Lung (tissue), 12 donors: ENCODE data around the gene NFATC1. TPM values are rescaled to one million over a fixed set of nuclear protein-coding genes. Genes with fewer than 3 reads are reported as not detected.
A peak's percentile ranks its signal among the peaks of the same experiment; 100 is the strongest.
"Not testable (repeated sequence)": the region's sequence is repeated elsewhere in the genome, so short reads cannot be mapped to it uniquely, and the experiment has no call there.

ENCODE experiments used
- ATAC-seq: fragments of 200-7000 bp; cut with Tn5 transposase; one replicate; pipeline ENCODE4 v1.9.1; 2020; ENCODE audit warnings: moderate number of reproducible peaks; ENCODE audit not compliant: insufficient read depth, low FRiP score
- DNase-seq, 3 donors: peaks; one replicate each; pipeline ENCODE4 v3.0.0-alpha.2; 2013 to 2017
- H3K27ac ChIP-seq, 2 donors: one replicate each; pipeline ENCODE4 v1.5.1; 2013; ENCODE audit warnings: mild to moderate bottlenecking in 2 of 2, moderate library complexity in 2 of 2, control low read depth in 1 of 2, inconsistent platforms in 1 of 2, low read depth in 1 of 2, low read length in 1 of 2
- H3K27me3 ChIP-seq, 3 donors: one replicate each; pipeline ENCODE4 v1.5.1; 2013; ENCODE audit warnings: low read length in 2 of 3; ENCODE audit not compliant: control insufficient read depth in 3 of 3, insufficient read depth in 3 of 3
- H3K36me3 ChIP-seq, 4 donors: one replicate each; pipeline ENCODE4 v1.5.1; 2013; ENCODE audit warnings: low read length in 4 of 4, mild to moderate bottlenecking in 1 of 4, moderate library complexity in 1 of 4; ENCODE audit not compliant: control insufficient read depth in 4 of 4, insufficient read depth in 4 of 4
- H3K4me1 ChIP-seq, 5 donors: one replicate each; pipeline ENCODE4 v1.5.1; 2013; ENCODE audit warnings: low read length in 5 of 5, mild to moderate bottlenecking in 2 of 5, moderate library complexity in 1 of 5; ENCODE audit not compliant: control insufficient read depth in 5 of 5, insufficient read depth in 5 of 5
- H3K4me3 ChIP-seq: one replicate; pipeline ENCODE4 v1.5.1; 2013; ENCODE audit warnings: mild to moderate bottlenecking, control low read depth, moderate library complexity
- H3K9ac ChIP-seq, 2 donors: one replicate each; pipeline ENCODE4 v1.5.1; 2013; ENCODE audit warnings: low read length in 2 of 2, control low read depth in 1 of 2; ENCODE audit not compliant: insufficient read depth in 1 of 2
- H3K9me3 ChIP-seq, 4 donors: one replicate each; pipeline ENCODE4 v1.5.1; 2013; ENCODE audit warnings: low read length in 3 of 4, mild to moderate bottlenecking in 1 of 4, moderate library complexity in 1 of 4; ENCODE audit not compliant: control insufficient read depth in 4 of 4, insufficient read depth in 3 of 4
- CTCF ChIP-seq: IDR thresholded peaks from 2 replicates; pipeline ENCODE4 v1.5.1; 2012; ENCODE audit warnings: mild to moderate bottlenecking; ENCODE audit errors: control extremely low read depth, extremely low read depth
- WGBS, 2 donors: extraction: QIAGEN DNeasy Blood & Tissue Kit; methylation state at CpG; one replicate each; pipeline ENCODE4 v1.1.7; 2013; 5-methylcytosine and 5-hydroxymethylcytosine counted together
- polyA plus RNA-seq, 2 donors: library from polyadenylated mRNA; stranded (reverse); fragments of 200-250 nt; gene quantifications; one replicate each; pipeline ENCODE4 v1.2.1, GENCODE V29; 2013
- total RNA-seq, 2 donors: library from RNA; depleted of rRNA in 1 of 2; stranded (reverse); fragments of >200 nt in 1 of 2; gene quantifications; one replicate each; pipeline ENCODE4 v1.2.1, GENCODE V29; 2014 to 2021
- donor health status: control.
- donor health status: control.
- donor health status: Bipolar disorder and iron deficiency.
- donor health status: healthy.
- donor health status: DM: yes; HTN: yes; CAD: no.

Gene NFATC1
- total and polyA plus RNA-seq, 4 donors: 8.6 to 25.5 (median 12.9) TPM

- ATAC-seq: no peak
- peak in 1 of 3 donors; percentile 1 for DNase-seq
- 91 to 95% methylated on average over 12 of the region's 12 CpGs for WGBS, 2 donors
- H3K4me1 ChIP-seq: peaks cover 6 to 27% (median 13%) of the 10 kb centered on the region in 5 donors
- H3K9me3 ChIP-seq: peaks cover 0 to 1% (median 0%) of the 10 kb centered on the region in 4 donors
- no peaks in the 10 kb centered on the region for H3K27me3 ChIP-seq
- H3K9ac ChIP-seq: no peak overlapping the region
- TF ChIP-seq CTCF: no peak
- no peak overlapping the region for H3K27ac ChIP-seq
- H3K36me3 ChIP-seq: peaks cover 0 to 2% (median 0%) of the 10 kb centered on the region in 4 donors
- H3K4me3 ChIP-seq: no peak overlapping the region
Measured at GRCh38 chr18:79504034-79504433, 108.3 kb downstream of the NFATC1 start.

- peak in 1 of 3 donors; percentile 2 for DNase-seq
- not testable (repeated sequence) for H3K27ac ChIP-seq, H3K4me3 ChIP-seq, ATAC-seq, H3K27me3 ChIP-seq, H3K36me3 ChIP-seq, H3K9me3 ChIP-seq, H3K9ac ChIP-seq
- 62 to 65% methylated on average over 5 of the region's 6 CpGs for WGBS, 2 donors
- peaks cover 6 to 27% (median 13%) of the 10 kb centered on the region in 5 donors for H3K4me1 ChIP-seq
Measured at GRCh38 chr18:79504495-79504894, 108.8 kb downstream of the NFATC1 start.

GRCh38 chr18:79505465-79505864 is 109.7 kb downstream of the NFATC1 start:
- H3K27me3 ChIP-seq, DNase-seq, H3K27ac ChIP-seq, H3K4me3 ChIP-seq, ATAC-seq, H3K9ac ChIP-seq, H3K9me3 ChIP-seq, H3K36me3 ChIP-seq: not testable (repeated sequence)
- peaks cover 6 to 27% (median 13%) of the 10 kb centered on the region in 5 donors for H3K4me1 ChIP-seq
- WGBS, 2 donors: 86 to 89% methylated on average over 3 of the region's 3 CpGs

- Histone ChIP-seq H3K27me3 (no peaks in the 10 kb centered on the region), H3K9me3 (no peaks in the 10 kb centered on the region), H3K4me3 (no peak overlapping the region), H3K4me1 (peaks cover 6 to 27% (median 13%) of the 10 kb centered on the region in 5 donors), H3K27ac (peak overlapping the region; percentile 89 to 92), H3K9ac (peak overlapping the region in 1 of 2 donors; percentile 65), H3K36me3 (peaks cover 0 to 2% (median 0%) of the 10 kb centered on the region in 4 donors)
- no peak for TF ChIP-seq CTCF
- ATAC-seq (peak; percentile 22), DNase-seq (peak; percentile 48 to 74 (median 70))
- 32 to 58% methylated on average over 20 of the region's 20 CpGs for WGBS, 2 donors
Measured at GRCh38 chr18:79506191-79507075, 110.7 kb downstream of the NFATC1 start.
